Measurements from ENCODE around the gene SLC25A51.

The SLC25A51 gene

DNA sequence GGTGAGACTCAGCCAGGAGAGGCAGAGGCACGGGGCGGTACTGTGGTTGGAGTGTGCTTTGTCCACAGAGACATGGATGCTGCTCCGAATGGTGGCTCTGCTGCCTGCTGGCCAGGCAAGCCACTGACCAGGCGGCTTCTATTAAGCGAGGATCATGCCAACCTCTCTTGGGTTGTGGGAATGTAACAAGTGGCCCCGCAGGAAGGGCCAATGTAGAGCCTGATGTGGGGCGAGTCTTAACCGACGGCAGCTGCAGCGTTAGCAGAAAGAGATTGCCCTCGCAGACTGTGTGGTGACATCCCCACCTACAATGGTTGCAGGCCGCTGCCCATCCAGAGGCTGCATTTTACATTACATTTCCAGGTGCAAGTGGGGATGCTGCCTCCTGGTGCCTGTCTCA lies 46.6 kb upstream of the SLC25A51 start:
- Histone ChIP-seq H4K20me1 (ENCODE audit: insufficient read depth) (no peaks in the 10 kb centered on the region), H3K4me3 (IDR thresholded peaks at IDR 0.05; ENCODE audit: insufficient read depth, low read depth, low read length) (no peak overlapping the region), H3K4me1 (ENCODE audit: low read depth, poor library complexity, severe bottlenecking) (no peaks in the 10 kb centered on the region), H3K4me2 (no peak overlapping the region), H2AFZ (ENCODE audit: low read depth) (no peak overlapping the region), H3K36me3 (ENCODE audit: insufficient read depth) (no peaks in the 10 kb centered on the region), H3K79me2 (ENCODE audit: insufficient read depth, low read depth) (no peaks in the 10 kb centered on the region), H3K9ac (no peak overlapping the region), H3K27ac (no peak overlapping the region), H3K27me3 (ENCODE audit: insufficient read depth, low read depth) (no peaks in the 10 kb centered on the region)
- TF ChIP-seq, protein P1, sequence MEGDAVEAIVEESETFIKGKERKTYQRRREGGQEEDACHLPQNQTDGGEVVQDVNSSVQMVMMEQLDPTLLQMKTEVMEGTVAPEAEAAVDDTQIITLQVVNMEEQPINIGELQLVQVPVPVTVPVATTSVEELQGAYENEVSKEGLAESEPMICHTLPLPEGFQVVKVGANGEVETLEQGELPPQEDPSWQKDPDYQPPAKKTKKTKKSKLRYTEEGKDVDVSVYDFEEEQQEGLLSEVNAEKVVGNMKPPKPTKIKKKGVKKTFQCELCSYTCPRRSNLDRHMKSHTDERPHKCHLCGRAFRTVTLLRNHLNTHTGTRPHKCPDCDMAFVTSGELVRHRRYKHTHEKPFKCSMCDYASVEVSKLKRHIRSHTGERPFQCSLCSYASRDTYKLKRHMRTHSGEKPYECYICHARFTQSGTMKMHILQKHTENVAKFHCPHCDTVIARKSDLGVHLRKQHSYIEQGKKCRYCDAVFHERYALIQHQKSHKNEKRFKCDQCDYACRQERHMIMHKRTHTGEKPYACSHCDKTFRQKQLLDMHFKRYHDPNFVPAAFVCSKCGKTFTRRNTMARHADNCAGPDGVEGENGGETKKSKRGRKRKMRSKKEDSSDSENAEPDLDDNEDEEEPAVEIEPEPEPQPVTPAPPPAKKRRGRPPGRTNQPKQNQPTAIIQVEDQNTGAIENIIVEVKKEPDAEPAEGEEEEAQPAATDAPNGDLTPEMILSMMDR (conservative IDR thresholded peaks at IDR 0.05; ENCODE audit: low read depth, low read length) = no peak

DNA sequence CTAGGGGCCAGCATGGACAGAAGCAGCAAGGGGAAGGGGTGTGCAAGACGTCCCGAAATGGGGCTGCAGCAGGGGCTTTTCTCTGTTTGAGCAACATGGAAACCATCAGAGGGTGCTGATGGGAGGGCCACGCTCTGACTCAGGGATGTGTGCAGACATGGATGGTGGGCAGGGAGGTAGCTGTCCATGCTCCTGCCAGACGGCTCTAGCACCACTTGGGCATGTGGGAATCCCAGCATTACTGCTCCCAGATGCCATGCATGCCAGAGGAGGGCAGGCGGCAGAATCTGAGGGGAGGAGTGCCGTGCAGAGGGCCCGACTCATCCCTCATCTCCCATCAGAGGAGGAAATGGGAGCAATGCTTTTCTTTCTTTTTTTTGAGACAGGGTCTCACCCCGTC lies 45.6 kb upstream of the SLC25A51 start:
- H3K27me3 ChIP-seq (ENCODE audit: insufficient read depth, low read depth) = no peaks in the 10 kb centered on the region
- TF ChIP-seq, protein P1 (conservative IDR thresholded peaks at IDR 0.05; ENCODE audit: low read depth, low read length) = no peak
- H3K79me2 ChIP-seq (ENCODE audit: insufficient read depth, low read depth) = no peaks in the 10 kb centered on the region
- H4K20me1 ChIP-seq (ENCODE audit: insufficient read depth) = no peaks in the 10 kb centered on the region
- no peaks in the 10 kb centered on the region for H3K36me3 ChIP-seq (ENCODE audit: insufficient read depth)
- H3K9ac ChIP-seq = no peak overlapping the region
- H2AFZ ChIP-seq (ENCODE audit: low read depth) = no peak overlapping the region
- no peak overlapping the region for H3K27ac ChIP-seq
- no peak overlapping the region for H3K4me2 ChIP-seq
- no peaks in the 10 kb centered on the region for H3K4me1 ChIP-seq (ENCODE audit: low read depth, poor library complexity, severe bottlenecking)
- no peak overlapping the region for H3K4me3 ChIP-seq (IDR thresholded peaks at IDR 0.05; ENCODE audit: insufficient read depth, low read depth, low read length)

DNA sequence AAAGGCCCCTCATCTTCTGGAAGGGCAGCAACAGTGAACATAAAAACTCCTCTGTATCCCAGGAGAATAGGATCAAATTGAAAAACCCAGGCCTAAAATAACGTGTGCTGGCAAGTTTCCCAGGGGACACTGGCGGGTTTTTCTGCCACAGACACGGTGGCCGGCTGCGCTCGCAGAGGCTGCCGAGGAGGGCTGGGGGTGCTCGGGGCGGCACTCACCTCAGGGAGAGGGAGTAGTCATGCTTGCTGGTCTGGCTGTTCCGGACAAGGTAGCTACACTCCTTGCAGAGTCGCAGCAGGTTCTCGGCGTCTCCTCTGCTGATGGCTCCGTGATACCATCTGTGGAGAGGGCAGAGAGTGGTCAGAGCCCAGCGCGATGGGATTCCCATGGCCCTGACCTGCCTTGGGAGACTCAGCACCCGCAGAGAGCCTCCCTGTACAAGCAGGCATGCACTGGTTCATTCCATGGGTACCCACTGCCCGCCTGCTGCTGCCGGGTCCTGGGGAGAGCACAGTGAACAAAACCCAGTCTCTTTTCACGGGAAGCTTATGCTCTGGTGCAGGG lies 44.6 kb upstream of the SLC25A51 start:
- H3K27me3 ChIP-seq (ENCODE audit: insufficient read depth, low read depth) = no peaks in the 10 kb centered on the region
- H4K20me1 ChIP-seq (ENCODE audit: insufficient read depth) = no peaks in the 10 kb centered on the region
- no peak overlapping the region for H3K9ac ChIP-seq
- no peak overlapping the region for H2AFZ ChIP-seq (ENCODE audit: low read depth)
- no peak overlapping the region for H3K4me2 ChIP-seq
- H3K27ac ChIP-seq = no peak overlapping the region
- no peaks in the 10 kb centered on the region for H3K4me1 ChIP-seq (ENCODE audit: low read depth, poor library complexity, severe bottlenecking)
- no peaks in the 10 kb centered on the region for H3K79me2 ChIP-seq (ENCODE audit: insufficient read depth, low read depth)
- no peaks in the 10 kb centered on the region for H3K36me3 ChIP-seq (ENCODE audit: insufficient read depth)
- TF ChIP-seq, protein P1 (conservative IDR thresholded peaks at IDR 0.05; ENCODE audit: low read depth, low read length) = no peak
- H3K4me3 ChIP-seq (IDR thresholded peaks at IDR 0.05; ENCODE audit: insufficient read depth, low read depth, low read length) = no peak overlapping the region

DNA sequence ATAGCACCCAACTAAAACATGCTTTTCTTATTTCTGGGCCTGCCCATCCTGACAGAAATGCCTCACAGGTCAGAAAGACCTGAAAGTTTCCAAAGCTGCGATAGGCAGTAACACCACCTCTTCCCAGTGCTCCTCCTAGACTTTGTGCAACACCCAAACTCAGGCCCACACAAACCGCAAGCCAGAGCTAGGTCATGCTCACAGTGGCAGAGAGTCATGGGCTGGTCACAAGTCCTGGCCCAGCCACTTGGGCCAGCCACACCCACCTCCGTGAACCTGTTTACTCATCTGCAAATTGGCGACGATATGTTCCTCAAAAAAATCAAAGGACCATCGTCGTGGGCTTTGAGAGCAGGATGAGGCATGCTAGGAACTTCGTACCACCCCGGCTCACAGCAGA lies 44.0 kb upstream of the SLC25A51 start:
- Histone ChIP-seq H3K27ac (no peak overlapping the region), H4K20me1 (ENCODE audit: insufficient read depth) (no peaks in the 10 kb centered on the region), H3K4me2 (no peak overlapping the region), H2AFZ (ENCODE audit: low read depth) (no peak overlapping the region), H3K27me3 (ENCODE audit: insufficient read depth, low read depth) (no peaks in the 10 kb centered on the region), H3K9ac (no peak overlapping the region), H3K79me2 (ENCODE audit: insufficient read depth, low read depth) (no peaks in the 10 kb centered on the region), H3K4me1 (ENCODE audit: low read depth, poor library complexity, severe bottlenecking) (no peaks in the 10 kb centered on the region), H3K4me3 (IDR thresholded peaks at IDR 0.05; ENCODE audit: insufficient read depth, low read depth, low read length) (no peak overlapping the region), H3K36me3 (ENCODE audit: insufficient read depth) (no peaks in the 10 kb centered on the region)
- TF ChIP-seq, protein P1 (conservative IDR thresholded peaks at IDR 0.05; ENCODE audit: low read depth, low read length) = no peak

All from KMS-11 (cell line).